ENCODE results near the gene FGGY.
"Not testable (repeated sequence)": the region's sequence is repeated elsewhere in the genome, so short reads cannot be mapped to it uniquely, and the experiment has no call there.

FGGY gene

GRCh38 chr1:59541161-59541560, 244.3 kb downstream of the FGGY start:
- FAIRE-seq (no peak), DNase-seq (ENCODE audit: low spot score) (no peak)

- FAIRE-seq = no peak
- DNase-seq (ENCODE audit: low spot score) = no peak
Measured at GRCh38 chr1:59541891-59542290, 245.0 kb downstream of the FGGY start.

GRCh38 chr1:59543211-59543668, 246.3 kb downstream of the FGGY start:
- peak; percentile 84 for FAIRE-seq

GRCh38 chr1:59544615-59545293, 247.9 kb downstream of the FGGY start:
- FAIRE-seq (no peak), DNase-seq (ENCODE audit: low spot score) (no peak)

More at GRCh38 chr1:59543211-59543668, 246.3 kb downstream of the FGGY start:
- DNase-seq (ENCODE audit: low spot score) = peak; percentile 21

- no peak for DNase-seq (ENCODE audit: low spot score)
- no peak for FAIRE-seq
Measured at GRCh38 chr1:59545830-59546229, 248.9 kb downstream of the FGGY start.

GRCh38 chr1:59549066-59549837, 252.4 kb downstream of the FGGY start:
- DNase-seq (ENCODE audit: low spot score) = no peak
- FAIRE-seq = no peak

- FAIRE-seq (no peak), DNase-seq (ENCODE audit: low spot score) (no peak)
Measured at GRCh38 chr1:59549903-59550302, 253.0 kb downstream of the FGGY start.

- FAIRE-seq = no peak
- DNase-seq (ENCODE audit: low spot score) = no peak
Measured at GRCh38 chr1:59552007-59552406, 255.1 kb downstream of the FGGY start.

GRCh38 chr1:59553371-59553770, 256.5 kb downstream of the FGGY start:
- DNase-seq (ENCODE audit: low spot score) = no peak
- FAIRE-seq = no peak

GRCh38 chr1:59554011-59554663, 257.2 kb downstream of the FGGY start:
- no peak for DNase-seq (ENCODE audit: low spot score)
- no peak for FAIRE-seq

- no peak for FAIRE-seq
- no peak for DNase-seq (ENCODE audit: low spot score)
Measured at GRCh38 chr1:59554752-59555151, 257.9 kb downstream of the FGGY start.

GRCh38 chr1:59556398-59556797, 259.5 kb downstream of the FGGY start:
- DNase-seq (ENCODE audit: low spot score) = no peak
- no peak for FAIRE-seq

- FAIRE-seq (no peak), DNase-seq (ENCODE audit: low spot score) (no peak)
Measured at GRCh38 chr1:59556802-59557548, 260.1 kb downstream of the FGGY start.

GRCh38 chr1:59557549-59557885, 260.6 kb downstream of the FGGY start:
- DNase-seq (ENCODE audit: low spot score) = no peak

GRCh38 chr1:59558580-59558979, 261.7 kb downstream of the FGGY start:
- FAIRE-seq; DNase-seq (ENCODE audit: low spot score): not testable (repeated sequence)

More at GRCh38 chr1:59557549-59557885, 260.6 kb downstream of the FGGY start:
- FAIRE-seq = no peak

GRCh38 chr1:59560807-59561450, 264.0 kb downstream of the FGGY start:
- no peak for DNase-seq (ENCODE audit: low spot score)
- no peak for FAIRE-seq

GRCh38 chr1:59561796-59562195, 264.9 kb downstream of the FGGY start:
- FAIRE-seq (no peak), DNase-seq (ENCODE audit: low spot score) (no peak)

- FAIRE-seq (no peak), DNase-seq (ENCODE audit: low spot score) (no peak)
Measured at GRCh38 chr1:59564192-59564891, 267.4 kb downstream of the FGGY start.

GRCh38 chr1:59565611-59566410, 268.9 kb downstream of the FGGY start:
- DNase-seq (ENCODE audit: low spot score) = no peak
- FAIRE-seq = no peak
